Frontal cortex (tissue), 4 donors: ENCODE measurements around the gene FOXO6. TPM values are rescaled to one million over a fixed set of nuclear protein-coding genes. Genes with fewer than 3 reads are reported as not detected.

ENCODE experiments used
- DNase-seq, 2 donors: peaks; one replicate each; pipeline ENCODE4 v3.0.0; 2012; ENCODE audit warnings: low spot score in 2 of 2
- FAIRE-seq: peaks from 2 replicates; lab custom pipeline; 2012; peaks lifted over from hg19 to GRCh38; lab: Jason Lieb, UNC
- total RNA-seq: library from RNA; depleted of rRNA; stranded (reverse); fragments of >200 nt; gene quantifications from one replicate; pipeline ENCODE4 v1.2.3, GENCODE V29; 2014
- donor health status: control.
- donor health status: control.
- donor health status: control.

The FOXO6 gene
- total RNA-seq, 1 donor from 2014 or later = 3.7 TPM

DNA sequence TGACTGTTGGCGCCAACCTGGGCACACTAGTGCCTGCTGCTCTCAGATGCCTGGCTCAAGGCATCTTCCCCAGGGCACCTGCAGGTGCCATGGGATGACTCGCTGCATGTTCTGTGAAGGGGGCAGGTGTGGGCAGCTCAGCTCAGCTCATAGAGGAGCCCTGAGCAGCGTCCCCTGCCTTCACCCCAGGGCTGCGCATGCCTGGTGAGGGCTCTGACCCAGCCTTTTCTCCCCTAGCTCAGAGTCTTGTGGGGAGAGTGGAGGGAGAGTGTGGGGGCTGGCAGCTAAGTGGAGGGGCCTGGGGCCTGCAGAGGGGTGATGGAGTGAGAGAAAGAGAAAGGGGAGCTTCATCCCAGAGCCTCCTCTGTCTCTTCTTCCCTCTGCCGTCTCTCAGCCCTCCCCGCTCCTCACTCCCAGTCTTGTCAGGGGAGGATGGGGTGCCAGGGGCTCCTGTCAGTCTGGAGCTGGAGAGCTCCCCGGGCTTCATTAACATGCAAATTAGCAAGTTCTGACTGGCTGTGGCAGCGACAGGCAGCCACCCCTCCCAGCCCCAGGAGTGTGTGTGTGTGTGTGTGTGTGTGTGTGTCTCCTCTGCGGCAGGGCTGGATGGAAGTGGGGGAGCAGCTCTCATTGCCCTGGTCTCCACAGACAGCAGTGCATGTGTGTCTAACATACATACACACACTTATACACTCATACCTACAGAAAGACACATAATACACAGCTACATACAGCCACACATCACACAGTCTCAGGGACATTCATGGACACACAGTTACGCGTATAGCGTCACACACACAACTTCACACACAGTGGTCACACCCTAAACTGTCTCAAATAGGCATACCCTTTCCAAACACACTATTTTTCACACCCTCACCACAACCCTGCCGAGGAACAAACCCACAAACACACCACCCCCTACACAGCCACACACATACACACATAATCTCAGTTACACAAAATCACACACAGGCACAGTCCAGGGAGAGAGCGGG is 34.0 kb downstream of the FOXO6 start:
- FAIRE-seq = no peak

GRCh38 chr1:41396084-41396483 is 34.9 kb downstream of the FOXO6 start:
- no peak for FAIRE-seq
- DNase-seq = no peak

More for the DNA sequence above, 34.0 kb downstream of the FOXO6 start:
- DNase-seq = peak in 1 of 2 donors; percentile 40

- no peak for DNase-seq
- no peak for FAIRE-seq
Observed at GRCh38 chr1:41397020-41397419, 35.8 kb downstream of the FOXO6 start.

- DNase-seq (no peak), FAIRE-seq (no peak)
Observed at GRCh38 chr1:41397753-41398330, 36.6 kb downstream of the FOXO6 start.

DNA sequence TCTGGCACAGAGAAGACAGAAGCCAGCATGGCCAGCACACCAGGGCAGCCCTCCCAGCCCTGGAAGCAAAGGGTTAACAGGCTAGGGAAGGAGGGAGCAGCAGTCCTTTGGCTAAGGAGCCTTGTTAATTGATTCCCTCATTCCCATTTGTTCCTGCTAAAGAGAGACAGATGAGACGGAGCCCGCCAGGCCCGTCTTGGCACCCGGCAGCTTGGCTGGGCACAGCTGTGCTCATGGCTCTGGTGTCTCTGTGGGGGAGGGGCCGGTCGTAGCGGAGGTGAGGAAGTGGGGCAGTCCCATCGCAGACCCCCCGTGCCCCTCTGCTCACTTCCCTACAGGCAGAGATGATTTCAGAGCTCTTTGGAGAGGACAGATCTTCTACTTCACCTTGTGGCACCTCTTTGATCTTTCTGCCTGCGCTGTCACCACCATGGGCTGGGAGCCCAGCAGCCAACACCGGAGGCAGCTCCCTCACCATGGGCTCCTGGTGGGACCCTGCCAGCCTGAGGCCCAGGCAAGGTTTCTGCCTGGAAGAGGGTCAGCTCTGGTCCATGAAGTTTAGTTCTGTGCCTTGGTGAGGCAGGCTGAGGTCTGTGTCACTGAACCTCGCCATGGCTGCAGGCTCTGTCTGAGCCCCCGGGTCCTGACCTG is 38.0 kb downstream of the FOXO6 start:
- FAIRE-seq (no peak), DNase-seq (peak in 1 of 2 donors; percentile 63)

GRCh38 chr1:41400225-41400624 is 39.0 kb downstream of the FOXO6 start:
- FAIRE-seq = no peak
- no peak for DNase-seq

GRCh38 chr1:41401899-41402298 is 40.7 kb downstream of the FOXO6 start:
- DNase-seq (no peak), FAIRE-seq (no peak)

DNA sequence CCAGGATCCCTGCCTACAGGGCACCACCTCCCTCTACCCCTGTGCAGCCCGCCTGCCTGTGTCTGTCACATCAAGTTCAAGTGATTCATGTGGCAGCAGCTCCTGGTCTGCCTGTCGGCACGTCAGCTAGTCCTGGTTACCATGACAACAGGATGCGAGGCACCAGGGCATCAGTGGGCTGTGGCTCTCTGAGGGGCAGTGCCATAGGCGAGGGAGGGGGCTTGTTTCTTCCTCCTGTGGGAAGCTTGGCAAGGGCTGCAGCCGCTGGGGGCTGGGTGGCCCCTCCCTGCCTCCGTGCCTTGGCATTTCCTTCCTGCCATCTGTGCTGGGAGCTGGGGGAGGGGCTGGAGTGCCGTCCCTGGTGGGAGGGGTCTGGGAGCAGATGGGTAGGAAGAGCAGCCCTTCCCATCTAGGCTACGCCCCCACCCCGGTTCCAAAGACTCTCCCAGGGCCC is 43.1 kb downstream of the FOXO6 start:
- no peak for FAIRE-seq
- peak in 1 of 2 donors; percentile 74 for DNase-seq

- no peak for FAIRE-seq
- DNase-seq = no peak
Observed at GRCh38 chr1:41407664-41408252, 46.5 kb downstream of the FOXO6 start.

- FAIRE-seq = no peak
Observed at GRCh38 chr1:41408691-41409090, 47.5 kb downstream of the FOXO6 start.

DNA sequence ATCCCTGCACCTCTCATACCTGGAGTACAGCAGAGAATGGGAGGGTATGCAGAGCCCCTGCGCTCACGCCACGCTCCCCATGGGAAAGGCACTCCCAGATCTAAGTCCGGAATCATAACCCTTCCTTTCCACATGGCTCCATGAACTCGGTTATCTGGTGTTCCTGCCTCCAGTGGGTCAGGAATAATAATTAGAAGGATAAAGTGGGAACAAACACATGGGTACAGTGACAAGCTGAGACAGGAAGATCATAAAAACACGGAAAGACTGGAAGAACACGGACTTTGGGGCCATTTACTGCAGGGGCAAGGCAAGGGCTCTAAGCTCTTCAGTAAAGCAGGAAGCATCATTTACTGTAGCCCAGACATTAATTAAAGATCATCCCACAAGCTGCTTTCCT is 48.6 kb downstream of the FOXO6 start:
- FAIRE-seq (no peak), DNase-seq (no peak)

More at GRCh38 chr1:41408691-41409090, 47.5 kb downstream of the FOXO6 start:
- DNase-seq = no peak

GRCh38 chr1:41410462-41410861 is 49.2 kb downstream of the FOXO6 start:
- DNase-seq (no peak), FAIRE-seq (no peak)

DNA sequence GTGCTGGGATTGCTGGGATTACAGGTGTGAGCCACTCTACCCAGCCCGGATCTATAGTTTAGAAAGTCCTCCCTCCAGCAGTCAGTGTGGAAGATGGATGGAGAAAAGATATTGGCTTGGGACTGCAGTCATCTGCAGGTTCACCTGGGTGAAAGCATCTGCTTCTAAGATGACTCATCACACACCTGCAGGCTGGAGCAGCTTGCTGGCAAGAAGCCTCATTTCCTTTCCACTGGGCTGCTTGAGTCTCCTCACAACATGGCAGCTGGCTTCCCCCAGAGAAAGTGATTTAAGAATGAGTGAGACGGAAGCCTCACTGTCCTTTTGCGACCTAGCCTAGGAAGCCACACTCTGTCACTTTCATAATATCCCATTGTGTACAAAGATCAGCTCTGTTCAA is 50.0 kb downstream of the FOXO6 start:
- FAIRE-seq (no peak), DNase-seq (no peak)

DNA sequence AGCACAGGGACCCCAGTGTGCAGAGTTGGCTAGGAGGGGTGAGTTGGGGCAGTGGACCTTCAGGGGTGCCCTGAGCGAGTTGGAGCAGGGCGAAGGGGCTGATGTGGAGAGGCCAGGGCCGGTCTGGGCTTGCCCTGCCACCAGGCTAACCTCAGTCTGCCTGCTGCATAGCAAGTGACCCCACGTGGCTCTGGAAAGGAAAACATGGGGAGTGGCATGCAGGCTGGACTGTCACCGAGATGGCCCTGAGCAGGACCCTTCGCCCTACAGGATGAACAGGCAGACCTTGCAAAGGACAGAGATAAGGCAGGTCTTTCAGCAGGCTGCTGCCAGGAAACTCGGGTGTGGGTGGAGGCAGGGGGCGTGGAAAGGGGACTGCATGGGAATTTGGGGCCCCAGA is 51.5 kb downstream of the FOXO6 start:
- FAIRE-seq (no peak), DNase-seq (no peak)

DNA sequence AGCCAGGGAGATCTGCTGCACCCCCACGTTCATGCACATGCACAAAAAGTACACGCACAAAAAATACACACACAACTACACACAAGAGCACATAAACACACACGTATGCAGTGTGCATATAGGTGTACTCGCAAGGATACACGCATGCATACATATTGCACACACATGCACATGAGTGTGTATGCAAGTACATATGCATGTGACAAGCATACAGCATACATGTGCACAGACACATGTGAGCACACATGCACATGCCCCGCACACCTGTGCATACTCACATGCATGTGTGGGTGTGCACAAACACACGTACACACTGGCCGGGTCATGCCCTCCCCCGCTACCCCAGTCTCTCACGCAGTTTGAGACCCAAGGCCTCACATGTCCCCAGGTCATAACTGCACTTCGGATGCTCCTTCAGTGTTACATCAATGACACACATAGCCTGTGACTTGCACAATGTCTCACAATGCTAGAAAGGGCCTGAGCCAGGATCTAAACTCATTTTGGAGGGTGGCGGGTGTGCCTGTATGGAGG is 52.6 kb downstream of the FOXO6 start:
- DNase-seq (no peak), FAIRE-seq (no peak)

GRCh38 chr1:41414296-41414695 is 53.1 kb downstream of the FOXO6 start:
- FAIRE-seq (no peak), DNase-seq (no peak)

- no peak for FAIRE-seq
- DNase-seq = no peak
Observed at GRCh38 chr1:41414716-41415306, 53.6 kb downstream of the FOXO6 start.

DNA sequence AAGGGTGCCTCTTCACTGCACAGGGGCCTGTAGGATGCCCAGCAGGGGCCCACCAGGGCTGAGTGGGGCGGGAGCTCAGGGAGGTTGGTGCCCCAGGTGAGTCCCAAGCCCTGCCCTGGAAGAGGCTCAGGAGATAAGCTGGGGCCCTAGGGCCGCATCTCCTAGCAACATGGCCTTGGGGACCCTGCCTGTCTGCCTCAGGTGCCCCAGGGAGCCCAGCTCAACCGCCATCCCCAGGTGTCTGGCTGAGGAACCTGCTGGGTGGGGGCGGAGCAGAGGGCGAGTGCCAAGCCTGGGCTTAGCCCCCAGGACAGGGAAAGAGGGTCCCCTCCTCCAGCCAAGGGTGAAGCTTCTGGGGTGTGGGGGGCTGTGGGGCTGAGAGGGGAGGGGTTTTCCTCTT is 54.8 kb downstream of the FOXO6 start:
- FAIRE-seq (no peak), DNase-seq (no peak)

DNA sequence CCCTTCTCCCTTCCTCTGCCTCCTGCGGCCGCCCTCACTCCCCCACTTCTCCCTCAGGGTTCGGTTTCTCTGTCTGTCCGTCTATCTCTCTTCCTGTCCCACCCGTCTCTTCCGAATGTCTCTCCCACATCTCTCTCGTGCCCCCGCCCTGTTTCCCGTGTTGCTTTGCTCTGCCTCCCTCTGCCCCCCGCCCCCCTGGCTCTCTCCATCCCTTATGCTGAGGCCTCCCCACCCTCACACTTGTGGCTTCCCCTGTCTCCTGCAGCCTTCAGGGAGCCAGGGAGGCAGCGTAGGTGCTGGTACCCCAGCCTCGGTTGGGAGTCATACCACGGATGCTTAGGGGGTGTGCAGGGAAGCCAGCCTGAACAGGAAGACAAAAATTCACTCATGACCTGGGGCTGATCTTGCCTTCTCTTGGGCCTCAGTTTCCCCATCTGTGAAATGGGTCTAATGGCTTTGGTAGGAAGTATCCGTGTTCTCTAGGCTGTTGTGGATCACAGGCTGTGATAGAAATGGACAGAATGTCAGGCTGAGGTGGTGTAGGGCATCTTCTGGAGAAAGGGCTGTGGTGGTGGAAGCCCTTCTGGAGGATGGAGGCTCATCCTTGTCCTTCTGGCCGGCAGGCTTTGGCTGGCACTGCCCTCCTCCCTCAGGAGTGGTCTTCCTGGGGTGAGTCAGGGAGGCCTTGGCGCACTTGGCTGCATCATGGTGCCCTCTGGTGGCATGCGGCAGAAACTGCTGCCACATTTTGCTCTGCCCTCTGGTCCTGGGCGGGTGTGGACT is 55.5 kb downstream of the FOXO6 start:
- peak; percentile 58 to 87 for DNase-seq
- FAIRE-seq = no peak
